PC-3 (cell line): ENCODE results near the gene SCN4B.

ENCODE experiments used
- EZH2 ChIP-seq: fragments of 300-600 bp; sonication (generic); IDR thresholded peaks from one replicate; pipeline ENCODE4 v1.6.1; 2017; ENCODE audit warnings: antibody characterized with exemption, mild to moderate bottlenecking, low read length; ENCODE audit not compliant: unreplicated experiment
- EZH2phosphoT487 ChIP-seq: fragments of 300-600 bp; sonication (generic); IDR thresholded peaks from 2 replicates; pipeline ENCODE4 v1.6.1; 2018; ENCODE audit warnings: mild to moderate bottlenecking, antibody characterized with exemption, low read length, borderline replicate concordance
- TF ChIP-seq, protein P1 (sequence below): fragments of 300-600 bp; sonication (generic); conservative IDR thresholded peaks from 2 replicates; pipeline ENCODE4 v1.5.1; 2017; ENCODE audit warnings: antibody characterized with exemption, low read depth, mild to moderate bottlenecking, low read length

DNA sequence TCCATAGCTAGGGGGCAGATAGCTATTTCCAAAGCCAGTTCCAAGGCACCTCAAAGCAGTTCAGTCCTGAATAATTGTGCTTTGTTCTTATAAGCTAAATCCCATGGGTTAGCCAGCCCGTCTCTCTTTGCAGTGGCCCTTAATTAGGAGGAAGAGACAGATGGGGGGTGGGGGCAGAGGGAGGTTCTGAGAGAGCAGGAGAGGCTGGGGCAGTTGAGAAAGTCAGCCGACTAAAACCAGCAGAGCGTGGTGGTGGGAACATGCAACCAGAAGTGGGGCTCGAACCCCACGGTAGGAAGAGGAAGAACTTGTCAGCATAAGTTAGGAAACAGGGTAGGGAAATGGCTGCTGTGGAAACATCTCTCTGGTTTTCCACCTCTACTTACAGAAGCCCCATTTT is 10.9 kb upstream of the SCN4B start:
- TF ChIP-seq, protein P1, sequence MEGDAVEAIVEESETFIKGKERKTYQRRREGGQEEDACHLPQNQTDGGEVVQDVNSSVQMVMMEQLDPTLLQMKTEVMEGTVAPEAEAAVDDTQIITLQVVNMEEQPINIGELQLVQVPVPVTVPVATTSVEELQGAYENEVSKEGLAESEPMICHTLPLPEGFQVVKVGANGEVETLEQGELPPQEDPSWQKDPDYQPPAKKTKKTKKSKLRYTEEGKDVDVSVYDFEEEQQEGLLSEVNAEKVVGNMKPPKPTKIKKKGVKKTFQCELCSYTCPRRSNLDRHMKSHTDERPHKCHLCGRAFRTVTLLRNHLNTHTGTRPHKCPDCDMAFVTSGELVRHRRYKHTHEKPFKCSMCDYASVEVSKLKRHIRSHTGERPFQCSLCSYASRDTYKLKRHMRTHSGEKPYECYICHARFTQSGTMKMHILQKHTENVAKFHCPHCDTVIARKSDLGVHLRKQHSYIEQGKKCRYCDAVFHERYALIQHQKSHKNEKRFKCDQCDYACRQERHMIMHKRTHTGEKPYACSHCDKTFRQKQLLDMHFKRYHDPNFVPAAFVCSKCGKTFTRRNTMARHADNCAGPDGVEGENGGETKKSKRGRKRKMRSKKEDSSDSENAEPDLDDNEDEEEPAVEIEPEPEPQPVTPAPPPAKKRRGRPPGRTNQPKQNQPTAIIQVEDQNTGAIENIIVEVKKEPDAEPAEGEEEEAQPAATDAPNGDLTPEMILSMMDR = no peak
- TF ChIP-seq EZH2phosphoT487 = no peak
- no peak for TF ChIP-seq EZH2
